ENCODE results near the gene CERS1.
"Not testable (repeated sequence)": the region's sequence is repeated elsewhere in the genome, so short reads cannot be mapped to it uniquely, and the experiment has no call there.

Gene CERS1

DNA sequence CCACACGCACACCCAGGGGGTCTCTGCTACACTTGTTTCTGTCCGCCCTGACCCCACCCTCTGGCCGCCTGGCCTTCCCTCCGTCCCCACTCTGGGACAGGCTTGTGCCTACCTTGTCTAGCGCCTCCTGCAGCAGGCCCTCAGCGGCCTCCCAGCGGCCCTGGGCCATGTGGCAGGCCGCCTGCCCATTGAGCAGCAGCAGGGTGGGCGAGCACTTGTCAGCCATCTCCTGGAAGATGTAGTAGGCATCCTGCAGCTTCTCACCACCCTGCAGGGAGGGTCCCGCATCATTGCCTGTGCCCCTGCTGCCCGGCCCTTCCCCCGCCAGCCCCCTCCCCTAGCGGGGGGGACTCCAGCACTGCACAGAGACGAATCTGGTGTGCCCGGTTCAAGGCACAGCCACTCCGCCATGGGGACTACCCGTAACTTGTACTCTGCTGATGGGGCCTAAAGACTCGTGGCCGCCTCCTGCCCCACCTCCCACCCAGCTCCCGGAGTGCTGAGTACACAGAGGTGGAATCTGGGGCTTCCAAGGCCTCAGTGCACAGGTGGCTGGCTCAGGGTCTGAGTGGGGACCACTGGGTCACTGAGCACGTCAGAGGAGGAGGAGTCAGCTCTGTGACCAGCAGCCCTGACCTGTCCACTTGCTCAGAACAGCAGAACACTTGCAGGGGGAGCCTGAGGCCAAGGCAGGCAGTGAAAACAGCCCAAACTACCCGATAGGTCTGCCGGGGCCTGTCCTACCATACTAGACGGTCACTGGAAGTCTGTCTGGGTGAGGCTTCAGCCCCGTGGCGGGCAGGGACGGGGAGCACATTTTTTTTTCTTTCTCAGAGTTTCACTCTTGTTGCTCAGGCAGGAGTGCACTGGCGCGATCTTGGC, 7.4 kb upstream of the CERS1 start:
- DNase-seq (ENCODE audit: low read depth) = no peak
- TF ChIP-seq, protein P1, sequence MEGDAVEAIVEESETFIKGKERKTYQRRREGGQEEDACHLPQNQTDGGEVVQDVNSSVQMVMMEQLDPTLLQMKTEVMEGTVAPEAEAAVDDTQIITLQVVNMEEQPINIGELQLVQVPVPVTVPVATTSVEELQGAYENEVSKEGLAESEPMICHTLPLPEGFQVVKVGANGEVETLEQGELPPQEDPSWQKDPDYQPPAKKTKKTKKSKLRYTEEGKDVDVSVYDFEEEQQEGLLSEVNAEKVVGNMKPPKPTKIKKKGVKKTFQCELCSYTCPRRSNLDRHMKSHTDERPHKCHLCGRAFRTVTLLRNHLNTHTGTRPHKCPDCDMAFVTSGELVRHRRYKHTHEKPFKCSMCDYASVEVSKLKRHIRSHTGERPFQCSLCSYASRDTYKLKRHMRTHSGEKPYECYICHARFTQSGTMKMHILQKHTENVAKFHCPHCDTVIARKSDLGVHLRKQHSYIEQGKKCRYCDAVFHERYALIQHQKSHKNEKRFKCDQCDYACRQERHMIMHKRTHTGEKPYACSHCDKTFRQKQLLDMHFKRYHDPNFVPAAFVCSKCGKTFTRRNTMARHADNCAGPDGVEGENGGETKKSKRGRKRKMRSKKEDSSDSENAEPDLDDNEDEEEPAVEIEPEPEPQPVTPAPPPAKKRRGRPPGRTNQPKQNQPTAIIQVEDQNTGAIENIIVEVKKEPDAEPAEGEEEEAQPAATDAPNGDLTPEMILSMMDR (conservative IDR thresholded peaks at IDR 0.05; ENCODE audit: control insufficient read depth, insufficient read depth, low read depth, low read length) = no peak
- H3K4me3 ChIP-seq (ENCODE audit: control insufficient read depth, low read depth, low read length) = no peak overlapping the region

DNA sequence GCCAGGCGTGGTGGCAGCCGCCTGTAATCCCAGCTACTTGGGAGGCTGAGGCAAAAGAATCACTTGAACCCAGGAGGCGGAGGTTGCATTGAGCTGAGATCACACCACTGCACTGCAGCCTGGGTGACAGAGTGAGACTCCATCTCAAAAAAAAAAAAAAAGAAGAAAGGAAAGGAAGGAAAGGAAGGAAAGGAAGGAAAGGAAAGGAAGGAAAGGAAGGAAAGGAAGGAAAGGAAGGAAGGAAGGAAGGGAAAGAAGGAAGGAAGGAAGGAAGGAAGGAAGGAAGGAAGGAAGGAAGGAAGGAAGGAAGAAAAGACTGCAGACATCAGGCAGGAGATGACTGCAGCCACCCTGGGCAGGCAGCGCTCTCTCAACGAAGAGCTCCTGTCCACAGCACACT, 6.6 kb upstream of the CERS1 start:
- not testable (repeated sequence) for DNase-seq (ENCODE audit: low read depth); H3K4me3 ChIP-seq (ENCODE audit: control insufficient read depth, low read depth, low read length)

DNA sequence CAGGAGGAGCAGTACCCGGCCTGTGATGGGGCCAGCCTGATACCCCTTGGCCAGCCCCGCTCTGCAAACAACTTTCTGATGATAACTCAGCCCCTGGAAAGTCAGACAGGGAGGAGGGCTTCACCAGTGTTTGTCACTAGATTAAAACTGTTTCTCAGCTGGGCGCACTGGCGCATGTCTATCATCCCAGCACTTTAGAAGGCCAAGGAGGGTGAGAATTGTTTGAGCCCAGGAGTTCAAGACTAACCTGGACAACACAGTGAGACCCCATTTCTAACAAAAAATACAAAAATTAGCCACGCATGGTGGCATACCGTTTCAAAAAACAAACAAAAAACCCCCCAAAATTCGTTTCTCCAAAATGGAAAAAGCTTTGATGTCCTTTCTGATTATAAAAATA, 5.5 kb upstream of the CERS1 start:
- no peak for DNase-seq (ENCODE audit: low read depth)
- TF ChIP-seq, protein P1 (conservative IDR thresholded peaks at IDR 0.05; ENCODE audit: control insufficient read depth, insufficient read depth, low read depth, low read length) = no peak
- H3K4me3 ChIP-seq (ENCODE audit: control insufficient read depth, low read depth, low read length) = no peak overlapping the region

DNA sequence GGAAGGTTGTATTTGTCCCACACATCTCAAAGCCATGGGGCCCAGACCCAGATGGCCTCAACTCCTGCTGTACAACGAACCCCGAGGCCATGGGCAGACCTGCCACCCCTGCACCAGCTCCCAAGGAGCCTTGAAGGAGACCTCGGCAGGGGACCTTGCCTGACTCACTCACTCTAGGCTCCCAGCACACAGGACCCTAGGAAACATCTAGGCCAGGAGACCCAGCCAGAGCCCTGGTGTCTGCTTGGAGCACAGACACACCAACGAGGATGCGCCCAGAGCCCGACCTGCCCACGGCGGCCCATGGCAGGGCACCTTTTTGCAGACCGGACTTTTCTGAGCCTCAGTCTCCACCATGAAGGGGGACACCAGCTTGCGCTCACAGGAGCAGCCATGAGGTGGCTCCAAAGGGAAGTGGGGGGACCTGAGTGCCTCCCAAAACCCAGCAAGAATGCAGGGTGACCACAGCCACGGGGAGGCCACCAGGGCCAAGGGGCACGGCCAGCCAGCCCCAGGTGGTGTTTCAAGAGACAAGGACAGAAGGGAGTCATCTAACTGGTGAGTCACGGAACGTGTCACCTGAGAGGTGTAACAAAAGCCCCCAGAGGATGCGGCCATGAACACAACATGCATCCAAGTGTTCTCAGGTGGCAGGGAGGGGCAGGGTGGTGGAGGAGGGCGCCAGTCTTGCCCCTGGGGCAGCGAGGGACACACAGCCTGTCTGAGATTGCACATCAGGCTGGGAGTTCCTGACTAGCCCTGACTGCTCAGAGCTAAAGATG, 4.9 kb upstream of the CERS1 start:
- TF ChIP-seq, protein P1 (conservative IDR thresholded peaks at IDR 0.05; ENCODE audit: control insufficient read depth, insufficient read depth, low read depth, low read length) = no peak
- no peak for DNase-seq (ENCODE audit: low read depth)

DNA sequence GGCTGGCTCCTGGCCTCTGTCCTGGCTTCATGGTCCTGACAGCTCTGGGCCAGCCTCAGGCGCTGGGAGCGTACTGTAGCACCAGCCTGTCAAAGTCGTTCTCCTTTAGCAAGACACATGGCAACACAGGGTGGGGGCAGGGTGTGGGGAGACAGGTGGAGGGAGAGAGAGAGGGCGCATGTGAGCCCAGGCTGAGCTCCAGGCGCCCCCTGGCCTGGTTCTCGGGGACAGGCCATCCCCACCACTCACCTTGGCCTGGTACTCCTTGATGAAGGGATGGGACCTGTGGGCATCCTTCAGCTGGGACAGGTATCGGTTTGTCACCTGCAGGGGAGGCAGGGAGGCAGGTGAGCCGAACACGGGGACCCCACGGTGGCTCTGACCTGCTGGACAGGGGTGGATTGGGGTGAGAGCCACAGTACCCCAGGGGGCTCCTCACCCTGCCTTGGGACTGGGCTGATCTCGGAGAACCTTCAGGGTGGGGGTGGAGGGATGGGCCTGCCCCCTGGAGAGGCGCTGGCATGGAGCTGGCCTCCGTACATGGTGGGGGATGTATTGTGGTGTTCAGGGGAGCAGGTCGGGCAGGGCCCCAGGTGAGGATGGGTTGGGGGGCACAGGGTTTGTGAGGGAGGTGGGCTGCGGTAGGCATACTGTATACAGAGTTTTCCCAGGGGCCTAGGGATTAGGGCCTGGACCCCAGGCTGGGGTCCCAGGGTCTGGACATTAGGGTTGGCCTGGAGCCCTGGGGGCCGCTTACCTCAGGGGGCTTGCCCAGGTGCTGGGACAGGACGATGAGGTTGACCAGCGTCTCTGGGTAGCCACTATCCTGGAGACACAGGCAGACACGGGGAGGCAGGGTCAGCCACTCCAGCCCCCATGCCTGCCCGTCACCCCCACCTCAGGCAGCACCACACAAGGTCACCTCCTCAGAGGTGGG, 3.9 kb upstream of the CERS1 start:
- TF ChIP-seq, protein P1 (conservative IDR thresholded peaks at IDR 0.05; ENCODE audit: control insufficient read depth, insufficient read depth, low read depth, low read length) = no peak
- H3K4me3 ChIP-seq (ENCODE audit: control insufficient read depth, low read depth, low read length) = no peak overlapping the region
- no peak for DNase-seq (ENCODE audit: low read depth)

More for the DNA sequence above, 4.9 kb upstream of the CERS1 start:
- no peak overlapping the region for H3K4me3 ChIP-seq (ENCODE audit: control insufficient read depth, low read depth, low read length)

DNA sequence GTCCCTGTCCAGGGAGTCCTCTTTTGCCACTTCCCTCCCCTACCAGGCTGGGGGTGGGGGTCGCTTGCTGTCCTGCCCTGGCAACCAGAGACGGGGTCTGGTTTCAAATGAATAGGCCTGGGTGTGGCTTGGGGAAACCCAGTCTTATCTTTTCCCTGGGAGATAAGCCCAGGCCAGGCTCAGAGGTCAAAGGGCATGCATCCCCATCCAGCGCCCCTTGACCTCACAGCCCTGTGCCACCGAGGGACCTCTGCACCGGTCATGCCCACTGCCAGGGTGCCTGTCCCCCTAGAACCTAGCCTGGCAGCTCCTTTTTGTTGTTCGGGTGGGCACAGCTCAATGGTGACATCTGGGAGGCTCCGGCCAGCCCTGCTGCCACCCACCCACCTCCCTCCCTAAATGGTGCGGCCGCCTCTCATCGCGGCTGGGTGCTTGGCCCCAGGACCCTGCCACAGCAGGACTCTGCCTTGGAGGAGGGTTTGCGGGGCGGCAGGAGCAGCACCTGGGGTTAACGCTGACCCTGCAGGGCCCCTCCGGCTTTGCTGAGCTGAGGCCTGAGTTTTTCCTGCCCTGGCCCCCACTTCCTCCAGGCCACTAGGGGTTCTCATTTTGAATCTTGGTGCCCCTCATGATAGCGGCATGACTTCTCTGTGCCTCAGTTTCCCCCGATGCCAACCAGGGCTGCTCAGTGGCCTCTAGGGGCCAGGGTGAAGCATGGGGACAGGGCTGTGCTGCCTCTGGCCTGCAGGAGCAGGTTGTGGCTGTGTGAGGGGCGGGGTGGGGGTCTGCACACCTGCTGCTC, 2.9 kb upstream of the CERS1 start:
- TF ChIP-seq, protein P1 (conservative IDR thresholded peaks at IDR 0.05; ENCODE audit: control insufficient read depth, insufficient read depth, low read depth, low read length) = no peak
- H3K4me3 ChIP-seq (ENCODE audit: control insufficient read depth, low read depth, low read length) = no peak overlapping the region

More for the DNA sequence above, 2.9 kb upstream of the CERS1 start:
- DNase-seq (ENCODE audit: low read depth) = no peak

Data from fibroblast of mammary gland (primary cell).